Jurkat, Clone E6-1 (cell line): ENCODE data around the gene MRPL22. TPM values are rescaled to one million over a fixed set of nuclear protein-coding genes. Genes with fewer than 3 reads are reported as not detected.
"Not testable (repeated sequence)": the region's sequence is repeated elsewhere in the genome, so short reads cannot be mapped to it uniquely, and the experiment has no call there.

Experiments used
- DNase-seq: peaks from one replicate; pipeline ENCODE4 v3.0.0-alpha.2; 2011; ENCODE audit warnings: low read depth, low spot score
- H3K4me3 ChIP-seq: 2 replicates; pipeline ENCODE4 v1.5.1; 2011; ENCODE audit warnings: mild to moderate bottlenecking, low read length, control low read depth, moderate library complexity
- polyA plus RNA-seq: library from polyadenylated mRNA; unstranded; fragments of >200 nt; gene quantifications from one replicate; pipeline ENCODE4 v1.2.1, GENCODE V29; 2012; ENCODE audit warnings: missing spikeins; ENCODE audit not compliant: insufficient read length, insufficient read depth

MRPL22 gene
- 170 TPM for polyA plus RNA-seq

- peak; percentile 94 for DNase-seq
- peak within 1 kb of the TSS; percentile 99 for H3K4me3 ChIP-seq
Observed at GRCh38 chr5:154940772-154941620, at the start of gene MRPL22. Gene MRPL22 (plus strand): TSS chr5:154941073. CDS start chr5:154941111, 38 bp downstream.

GRCh38 chr5:154892369-154892771, 48.5 kb upstream of the MRPL22 start:
- no peak for DNase-seq
- no peak overlapping the region for H3K4me3 ChIP-seq

DNA sequence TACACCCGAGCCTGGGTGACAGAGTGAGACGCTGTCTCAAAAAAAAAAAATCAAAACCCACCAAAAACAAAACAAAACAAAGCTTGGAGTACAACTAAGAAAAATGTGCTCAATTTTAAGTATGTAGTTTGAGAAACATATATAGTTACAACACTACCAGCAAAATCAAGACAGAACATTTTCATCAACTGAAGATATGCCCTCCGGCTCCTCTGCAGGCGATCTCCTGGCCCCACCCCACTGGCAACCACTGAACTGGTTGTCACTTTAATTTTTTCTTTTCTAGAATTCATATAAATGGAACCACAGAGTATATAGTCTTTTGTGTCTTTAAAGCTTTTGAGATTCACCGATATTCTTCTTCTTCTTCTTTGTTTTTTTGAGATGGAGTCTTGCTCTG, 47.5 kb upstream of the MRPL22 start:
- H3K4me3 ChIP-seq, result no peak overlapping the region
- DNase-seq, result no peak

DNA sequence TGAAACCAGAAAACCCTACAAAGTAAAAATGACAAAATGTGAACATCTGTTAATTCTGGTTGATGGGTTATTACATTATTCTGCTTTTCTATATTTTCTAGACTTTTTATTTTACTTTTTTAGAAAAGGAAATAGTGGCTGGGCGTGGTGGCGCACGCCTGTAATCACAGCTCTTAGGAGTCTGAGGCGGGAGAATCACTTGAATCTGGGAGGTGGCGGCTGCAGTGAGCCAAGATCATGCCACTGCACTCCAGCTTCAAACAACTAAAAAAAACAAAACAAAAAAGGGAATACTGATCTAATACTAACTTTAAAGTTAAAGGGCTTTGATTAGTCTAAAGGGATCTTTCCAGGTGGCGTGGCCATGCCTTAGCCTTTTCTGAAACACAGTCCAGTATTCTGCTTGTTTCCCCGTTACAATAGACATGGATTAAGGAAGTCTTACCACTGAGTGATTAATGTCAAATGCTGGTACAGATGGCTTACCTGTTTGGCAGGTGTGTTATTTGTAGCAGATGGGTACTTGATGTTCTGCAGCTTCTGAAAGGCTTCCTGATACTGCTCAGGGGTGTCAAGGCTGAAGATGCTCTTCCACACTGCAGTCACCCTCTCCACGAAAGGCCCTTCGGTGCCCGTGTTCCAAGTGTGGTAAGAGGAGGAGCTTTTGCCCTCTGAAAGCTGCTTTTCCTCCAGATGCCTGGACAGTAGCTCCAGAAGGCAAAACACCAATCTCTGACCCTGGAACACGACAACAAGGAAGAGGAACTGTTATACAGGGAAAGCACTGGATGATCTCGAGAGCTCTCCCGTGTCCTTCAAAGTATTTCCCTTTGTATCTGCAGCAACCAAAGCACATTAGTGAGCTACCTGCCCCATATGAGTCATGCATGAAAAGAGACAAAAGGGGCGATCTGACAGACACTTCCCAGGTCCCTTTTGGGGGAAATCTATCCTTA, 45.0 kb upstream of the MRPL22 start:
- no peak for DNase-seq
- no peak overlapping the region for H3K4me3 ChIP-seq

GRCh38 chr5:154896562-154897165, 44.2 kb upstream of the MRPL22 start:
- H3K4me3 ChIP-seq, result no peak overlapping the region
- no peak for DNase-seq

DNA sequence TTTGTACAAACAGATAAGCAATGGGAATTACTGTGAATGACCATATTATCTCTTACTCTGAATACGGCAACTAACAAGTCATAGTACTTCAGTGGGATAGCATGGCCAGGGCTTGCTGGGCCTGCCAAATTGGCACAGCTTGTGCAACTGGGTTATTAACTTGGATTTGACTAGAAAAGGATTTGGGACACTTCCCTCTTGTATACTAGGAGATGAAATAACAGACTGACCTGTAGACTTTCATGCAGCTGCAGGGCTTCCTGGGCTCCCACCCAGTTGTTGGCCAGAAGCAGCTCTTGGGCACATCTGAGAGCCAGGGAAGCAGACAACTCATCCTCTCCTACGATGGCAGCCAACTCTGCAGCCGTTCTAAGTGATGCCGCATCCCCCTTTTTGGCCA, 42.7 kb upstream of the MRPL22 start:
- no peak overlapping the region for H3K4me3 ChIP-seq
- DNase-seq, result no peak

DNA sequence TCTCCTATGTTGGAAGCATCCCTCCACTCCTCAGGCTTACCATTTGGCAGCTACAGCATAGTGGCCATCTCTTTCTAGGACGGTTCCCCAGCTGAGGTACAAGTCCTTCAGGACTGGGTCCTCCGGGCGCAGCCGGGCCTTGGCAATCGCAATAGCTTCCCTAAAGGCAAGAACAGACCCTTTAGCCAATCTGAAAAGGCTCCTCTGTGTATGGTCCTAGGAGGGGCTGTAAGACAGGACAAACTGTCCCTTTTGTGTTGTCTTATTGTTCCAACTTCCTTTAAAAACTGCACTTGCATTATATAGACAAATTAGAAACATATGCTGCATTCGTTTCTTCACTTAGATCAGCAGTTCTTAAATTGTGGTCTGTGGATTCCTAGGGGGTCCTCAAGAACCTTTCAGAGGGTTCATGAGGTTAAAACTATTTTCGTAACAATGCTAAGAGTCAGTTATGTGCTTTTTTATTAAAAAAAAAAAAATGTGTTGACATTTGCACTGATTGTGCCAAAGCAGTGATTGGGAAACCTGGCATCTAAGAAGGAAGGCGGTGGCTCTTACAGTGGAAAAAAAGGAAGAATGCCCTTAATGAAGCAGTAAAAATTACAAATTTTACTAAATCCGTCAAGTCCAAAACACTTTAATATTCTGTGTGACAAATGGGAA, 41.6 kb upstream of the MRPL22 start:
- DNase-seq, result no peak
- H3K4me3 ChIP-seq, result no peak overlapping the region

DNA sequence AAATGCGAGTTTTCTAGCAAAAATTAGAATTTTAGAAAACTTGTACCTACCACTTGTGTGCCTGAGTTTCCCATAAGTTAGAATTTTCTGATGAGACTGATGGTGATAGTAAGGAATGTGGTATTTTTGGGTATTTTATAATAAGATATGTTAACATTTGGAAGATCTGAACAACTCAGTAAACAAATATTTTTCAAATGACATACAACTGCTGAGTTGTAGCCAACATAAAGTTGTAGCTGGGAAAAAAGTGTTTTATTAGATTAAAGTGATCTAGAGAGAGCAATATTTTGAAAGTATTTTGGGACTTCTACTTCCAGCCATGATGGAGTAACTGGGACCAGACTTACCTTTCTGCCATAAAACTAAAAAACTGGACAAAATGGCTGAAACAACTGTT, 40.8 kb upstream of the MRPL22 start:
- DNase-seq, result no peak

DNA sequence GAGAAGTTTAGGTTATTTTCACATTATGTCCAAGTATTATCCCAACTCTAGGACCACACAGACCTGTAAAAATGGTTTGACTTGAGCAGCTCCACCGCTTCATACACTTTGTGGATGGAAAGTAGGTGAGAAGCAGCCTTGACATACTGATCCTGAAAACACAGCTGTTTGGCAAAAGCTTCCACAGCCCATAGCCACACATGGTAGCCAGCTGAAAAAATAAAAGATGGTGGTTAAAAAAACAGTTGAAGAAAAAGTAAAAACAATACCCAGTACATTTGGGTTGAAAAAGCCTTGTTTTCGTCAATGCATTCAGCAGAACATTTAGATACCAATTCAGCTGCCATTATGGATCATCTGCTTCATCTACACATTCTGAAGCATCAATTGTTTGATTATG, 39.6 kb upstream of the MRPL22 start:
- H3K4me3 ChIP-seq, result no peak overlapping the region
- DNase-seq, result no peak

More for the DNA sequence above, 40.8 kb upstream of the MRPL22 start:
- H3K4me3 ChIP-seq, result no peak overlapping the region

GRCh38 chr5:154901913-154902312, 39.0 kb upstream of the MRPL22 start:
- no peak for DNase-seq
- H3K4me3 ChIP-seq, result no peak overlapping the region

DNA sequence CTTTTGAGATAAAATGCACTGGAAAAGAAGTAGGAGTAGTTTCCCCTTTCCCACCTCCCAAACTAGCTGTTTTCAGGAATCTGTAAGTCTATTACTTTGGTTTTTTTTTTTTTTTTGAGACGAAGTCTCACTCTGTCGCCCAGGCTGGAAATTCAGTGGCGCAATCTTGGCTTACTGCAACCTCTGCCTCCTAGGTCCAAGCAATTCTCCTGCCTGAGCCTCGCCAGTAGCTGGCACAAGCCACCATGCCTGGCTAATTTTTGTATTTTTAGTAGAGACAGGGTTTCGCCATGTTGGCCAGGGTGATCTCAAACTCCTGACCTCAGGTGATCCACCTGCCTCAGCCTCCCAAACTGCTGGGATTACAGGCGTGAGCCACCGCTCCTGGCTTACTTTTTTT, 35.3 kb upstream of the MRPL22 start:
- not testable (repeated sequence) for H3K4me3 ChIP-seq

DNA sequence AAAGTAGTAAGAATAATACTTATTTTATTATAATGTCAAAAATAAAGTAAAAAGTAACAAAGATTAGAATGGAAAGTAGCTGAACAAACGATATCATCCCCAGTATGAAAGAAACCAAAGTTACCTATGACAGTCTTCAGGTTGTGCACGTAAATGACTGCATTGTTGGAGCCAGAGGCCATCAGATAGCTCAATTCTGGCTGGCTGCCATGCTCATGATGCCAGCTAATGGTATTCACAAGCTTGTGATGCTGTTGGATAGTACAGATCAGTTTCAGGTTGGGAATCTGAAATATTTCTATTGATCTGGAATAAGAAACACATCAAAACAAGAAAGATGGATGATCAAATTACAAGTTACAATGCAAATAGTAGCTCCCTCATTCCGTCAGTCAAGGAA, 24.0 kb upstream of the MRPL22 start:
- no peak overlapping the region for H3K4me3 ChIP-seq
- no peak for DNase-seq

More for the DNA sequence above, 35.3 kb upstream of the MRPL22 start:
- DNase-seq, result not testable (repeated sequence)

GRCh38 chr5:154917757-154918156, 23.1 kb upstream of the MRPL22 start:
- no peak overlapping the region for H3K4me3 ChIP-seq
- no peak for DNase-seq

DNA sequence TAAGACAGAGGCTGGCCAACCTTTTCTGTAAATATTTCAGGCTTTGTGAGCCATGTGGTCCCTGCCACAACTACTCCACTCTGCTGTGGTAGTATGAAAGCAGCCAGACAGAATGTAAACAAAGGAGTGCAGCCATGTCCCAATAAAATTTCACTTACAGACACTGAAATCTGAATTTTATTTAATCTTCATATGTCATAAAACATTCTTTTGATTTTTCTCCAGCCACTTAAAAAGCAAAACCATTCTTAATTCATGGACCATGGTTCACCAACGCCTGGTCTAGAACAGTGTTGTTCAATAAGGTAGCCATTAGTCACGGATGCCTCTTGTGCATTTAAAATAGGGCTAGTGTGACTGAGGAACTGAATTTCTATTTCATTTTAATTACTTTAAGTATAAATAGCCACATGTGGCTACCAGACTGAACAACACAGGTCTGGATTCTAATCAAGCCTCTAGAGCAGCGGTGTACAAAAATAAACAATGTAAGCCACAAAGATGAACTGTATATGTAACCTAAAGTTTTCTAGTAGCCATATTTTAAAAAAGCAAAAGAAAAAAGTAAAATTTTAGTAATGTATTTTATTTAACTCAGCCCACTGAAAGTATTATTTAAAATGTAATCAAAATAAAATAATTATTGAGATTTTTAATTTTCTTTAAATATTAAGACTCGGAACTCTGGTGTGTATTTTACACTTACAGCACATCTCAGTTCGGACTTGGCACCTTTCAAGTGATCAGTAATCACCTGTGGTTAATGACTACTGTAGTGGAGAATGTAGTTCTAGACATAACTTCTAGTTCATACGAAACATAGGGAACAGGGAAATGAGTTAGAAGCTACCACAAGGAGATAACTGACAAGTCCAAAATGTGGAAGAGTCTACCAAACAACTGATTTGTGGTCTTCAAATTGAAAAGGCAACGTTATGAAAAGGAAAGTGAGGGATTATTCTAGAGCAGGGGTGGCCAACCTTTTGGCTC, 17.1 kb upstream of the MRPL22 start:
- no peak for DNase-seq
- no peak overlapping the region for H3K4me3 ChIP-seq

GRCh38 chr5:154933537-154933936, 7.3 kb upstream of the MRPL22 start:
- DNase-seq, result no peak
- H3K4me3 ChIP-seq, result no peak overlapping the region

- no peak overlapping the region for H3K4me3 ChIP-seq
- no peak for DNase-seq
Observed at GRCh38 chr5:154934881-154935280, 6.0 kb upstream of the MRPL22 start.

GRCh38 chr5:154937186-154937717, 3.6 kb upstream of the MRPL22 start:
- H3K4me3 ChIP-seq, result peak overlapping the region; percentile 96
- no peak for DNase-seq
